HL-60/S4 treated with phorbol 12-myristate 13-acetate at 8.2 ng/mL for 4 days and 3 days (cell line): ENCODE measurements around the gene TMEM183A.

Experiments used
- in situ Hi-C: fragments of 300-500 bp; cut with MboI; formaldehyde crosslinking; loops from 2 replicates; pipeline ENCODE4 v1.15.0; 2022; ENCODE audit warnings: low sequenced_read_pairs

Gene TMEM183A

GRCh38 chr1:203006948-203007871 lies at the start of gene TMEM183A:
Gene TMEM183A (plus strand): TSS chr1:203007374. CDS start chr1:203007466, 92 bp downstream.
- in situ Hi-C loops: no loop called here

DNA sequence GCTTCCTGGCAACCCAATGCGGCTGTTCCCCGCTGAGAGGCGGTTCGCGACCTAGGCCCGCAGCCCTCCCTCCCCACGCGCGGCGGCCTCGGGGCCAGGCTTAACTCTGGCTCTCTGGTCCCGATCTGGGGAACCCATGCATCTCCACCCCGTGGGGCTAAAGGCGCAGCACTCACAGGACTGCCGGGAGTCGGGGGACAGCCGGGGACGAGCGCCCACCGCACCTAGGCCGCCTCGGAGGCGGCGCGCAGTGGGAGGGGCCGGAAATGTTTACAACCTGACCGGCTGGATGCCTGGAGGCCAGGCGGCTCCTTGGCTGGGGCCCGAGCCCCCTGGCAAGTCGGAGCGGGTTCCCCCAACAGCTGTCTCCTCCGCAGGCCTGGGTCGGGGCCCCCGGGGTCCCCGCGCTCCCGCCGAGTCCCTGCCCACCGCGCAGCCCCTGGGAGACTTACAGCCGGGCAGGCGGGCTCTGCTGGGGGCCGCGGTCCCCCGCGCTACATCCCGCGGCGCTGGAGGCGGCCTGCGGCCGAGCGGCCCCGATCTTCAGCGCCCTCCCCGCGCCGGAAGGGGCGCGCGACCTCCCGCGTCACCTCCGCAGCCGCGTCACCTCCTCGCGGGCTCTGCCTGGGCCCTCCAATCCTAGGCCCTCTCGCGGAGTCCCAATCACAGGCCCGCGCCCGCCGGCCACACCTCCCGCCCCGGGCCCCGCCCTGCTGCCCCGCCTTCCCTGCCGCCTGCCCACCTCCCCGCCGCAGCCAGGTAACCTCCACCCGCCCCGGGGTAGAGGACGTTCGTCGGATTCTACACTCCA lies 49.2 kb upstream of the TMEM183A start, which contains the start of gene ADIPOR1:
ADIPOR1 (minus strand) TSS at position 580 of the 811 bp plus-strand sequence. CDS start 7,242 bp downstream, outside the sequence.
- in situ Hi-C loops: no loop called here

GRCh38 chr1:202958544-202959275 lies 48.5 kb upstream of the TMEM183A start:
- in situ Hi-C loops: no loop called here

- in situ Hi-C loops: no loop called here
These were observed 47.9 kb upstream of the TMEM183A start for GRCh38 chr1:202959276-202959620.

DNA sequence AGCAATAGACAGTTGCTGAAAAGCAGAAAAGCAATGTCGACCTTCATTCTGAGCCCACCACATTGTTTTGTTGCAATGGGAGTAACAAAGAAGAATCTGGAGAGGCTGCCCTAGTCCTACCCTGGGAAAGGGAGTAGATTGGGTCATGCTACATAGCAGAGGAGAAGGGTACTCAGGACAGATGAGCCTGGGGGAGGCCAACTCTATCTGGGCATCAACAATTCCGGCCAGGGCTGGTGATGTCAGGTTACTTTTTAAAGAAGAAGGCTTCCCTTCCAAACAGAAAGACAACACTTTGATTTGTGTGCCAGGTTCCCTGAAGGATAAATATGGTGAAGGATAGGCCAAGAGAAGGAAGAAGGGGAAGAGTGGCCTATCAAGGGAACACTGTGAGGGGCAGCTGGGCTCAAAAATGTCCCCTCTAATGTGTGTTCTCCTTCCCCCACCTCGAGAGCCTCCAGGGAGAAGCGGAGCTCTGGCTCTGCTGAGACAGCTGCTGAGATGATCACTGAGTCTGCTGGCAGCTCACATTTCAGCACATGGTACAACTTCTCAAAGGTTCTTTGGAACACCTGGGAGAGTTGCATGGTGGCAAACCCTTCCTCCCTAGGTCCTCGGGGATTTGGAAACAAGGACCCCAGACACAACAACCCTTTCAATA lies 45.8 kb upstream of the TMEM183A start:
- in situ Hi-C loops: no loop called here

DNA sequence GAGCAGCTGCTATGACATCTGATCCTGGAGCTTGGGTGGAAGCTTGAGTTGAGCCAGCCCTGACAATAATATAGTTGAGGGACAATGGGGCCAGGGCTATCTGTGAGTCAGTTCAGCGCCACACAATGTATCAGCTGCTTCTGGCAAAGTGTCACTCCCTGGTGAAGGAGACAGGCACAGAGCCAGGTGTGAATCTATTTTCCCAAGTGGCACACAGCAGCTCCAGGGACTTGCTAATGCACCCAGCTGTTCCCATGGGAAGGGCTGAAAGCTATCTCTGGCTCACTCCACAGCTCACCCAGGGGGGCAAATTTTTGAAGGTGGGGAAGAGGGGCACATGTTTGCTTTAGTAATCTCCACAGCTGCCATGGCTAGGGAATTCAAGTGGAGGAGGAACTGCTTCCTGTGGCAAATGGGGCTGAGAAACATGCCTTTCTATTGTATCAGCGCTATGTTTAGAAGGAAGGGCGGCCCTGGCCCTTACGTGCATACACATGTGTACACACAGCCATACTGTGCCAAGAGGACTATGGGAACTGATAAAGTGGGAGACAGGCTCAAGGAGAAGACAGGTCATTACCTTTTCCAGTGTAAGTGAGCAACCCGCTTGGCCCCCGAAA lies 42.3 kb upstream of the TMEM183A start:
- in situ Hi-C loops: no loop called here

GRCh38 chr1:202965422-202965821 lies 41.8 kb upstream of the TMEM183A start:
- in situ Hi-C loops: no loop called here

DNA sequence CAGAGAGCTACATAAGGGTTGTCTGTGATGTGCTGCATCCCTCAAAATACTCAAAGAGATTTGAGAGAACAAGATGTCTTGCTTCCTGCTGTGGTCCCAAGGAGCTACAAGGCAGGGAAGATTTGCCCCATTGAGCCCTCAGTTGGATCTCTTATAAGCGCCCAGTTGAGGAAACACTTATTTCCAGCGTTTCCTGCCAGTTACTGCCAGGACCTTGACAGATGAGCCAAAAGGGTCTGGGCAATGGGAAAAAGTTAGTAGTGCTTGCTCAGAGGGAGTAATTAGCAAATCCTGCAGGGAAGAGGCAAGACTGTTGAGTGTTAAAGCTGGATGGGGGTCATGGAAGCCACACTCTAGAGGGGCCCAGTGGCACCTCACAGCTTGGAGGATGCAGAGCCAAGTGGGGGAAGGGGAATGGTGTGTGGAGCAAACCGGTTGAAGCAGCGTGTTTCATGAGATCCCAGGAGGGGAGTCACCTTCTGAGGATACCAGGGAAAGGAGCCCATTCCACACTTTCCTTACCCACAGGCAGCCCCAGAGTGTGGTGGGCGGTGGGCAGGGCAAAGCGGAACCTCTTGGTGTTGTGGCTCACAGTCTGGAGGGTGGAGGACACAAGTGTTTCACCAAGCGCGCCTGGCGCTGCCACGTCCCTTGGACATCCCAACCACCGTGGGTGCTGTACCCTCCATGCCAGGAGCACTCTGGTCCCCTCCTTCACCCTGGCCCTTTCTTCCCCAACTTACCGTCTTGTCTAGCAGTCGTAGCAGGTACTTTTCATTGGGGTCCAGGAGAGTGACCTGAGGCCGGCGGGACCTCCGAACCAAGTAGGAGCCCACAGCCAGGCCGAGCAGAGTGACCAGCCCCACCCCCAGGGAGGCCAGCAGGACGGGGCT lies 40.9 kb upstream of the TMEM183A start:
- in situ Hi-C loops: no loop called here

- in situ Hi-C loops: no loop called here
These were observed 39.4 kb upstream of the TMEM183A start for GRCh38 chr1:202967684-202968281.

- in situ Hi-C loops: no loop called here
These were observed 38.8 kb upstream of the TMEM183A start for GRCh38 chr1:202968351-202968750.

- in situ Hi-C loops: no loop called here
These were observed 38.3 kb upstream of the TMEM183A start for GRCh38 chr1:202968895-202969295.

DNA sequence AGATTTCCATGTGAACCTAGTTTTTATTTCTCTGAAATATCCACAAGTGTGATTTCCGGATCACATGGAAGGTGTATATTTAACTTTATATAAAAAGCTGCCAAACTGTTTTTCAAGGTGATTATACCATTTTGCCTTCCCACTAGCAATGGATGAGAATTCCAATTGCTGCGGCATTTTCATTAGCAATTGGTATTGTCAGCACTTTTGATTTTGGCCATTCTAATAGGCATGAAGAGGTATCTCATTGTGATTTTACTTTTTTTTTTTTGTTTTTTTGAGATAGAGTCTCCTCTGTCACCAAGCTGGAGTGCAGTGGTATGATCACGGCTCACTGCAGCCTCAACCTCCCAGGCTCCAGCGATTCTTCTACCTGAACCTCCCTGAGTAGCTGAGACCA lies 35.1 kb upstream of the TMEM183A start:
- in situ Hi-C loops: no loop called here

DNA sequence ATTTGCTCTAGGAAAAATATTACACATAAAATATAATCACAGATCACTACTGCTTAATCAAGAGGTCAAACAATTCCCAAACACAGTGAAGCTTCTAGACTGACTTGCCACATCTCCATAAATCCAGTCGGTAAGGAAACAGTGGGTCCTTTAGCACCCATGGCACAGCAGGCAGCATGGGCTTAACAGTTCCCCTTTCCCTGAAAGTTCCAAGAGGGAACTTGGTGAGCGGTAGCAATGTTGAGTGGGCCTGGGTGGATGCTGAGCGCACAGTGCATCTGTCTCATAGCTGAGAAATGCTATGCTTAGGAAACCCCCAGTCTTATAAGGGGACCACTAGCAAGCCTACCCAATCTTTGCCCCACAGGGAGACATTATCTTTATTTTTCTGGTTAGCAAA lies 32.3 kb upstream of the TMEM183A start:
- in situ Hi-C loops: loop anchor here (25.0 kb wide), 1 partner anchor 213 kb away; no protein-coding TSS in a partner anchor

DNA sequence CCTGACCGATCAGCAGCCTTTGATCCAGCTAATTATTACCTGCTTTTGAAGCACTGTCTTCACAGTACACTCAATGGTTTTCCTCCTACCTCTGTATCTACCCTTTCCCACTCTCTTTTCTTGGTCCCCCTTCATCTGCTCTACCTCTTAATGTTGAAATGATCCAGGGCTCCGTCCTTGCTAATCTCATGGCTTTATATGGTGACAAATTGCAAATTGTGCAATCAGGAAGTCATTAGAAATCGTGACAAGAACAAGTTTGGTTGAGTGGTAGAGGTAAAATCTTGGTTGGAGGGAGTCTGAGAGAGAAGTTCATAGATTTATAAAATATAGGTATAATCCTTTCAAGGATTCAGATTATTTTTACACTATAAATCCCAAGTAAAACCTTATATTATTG lies 30.5 kb upstream of the TMEM183A start:
- in situ Hi-C loops: loop anchor here (25.0 kb wide), 1 partner anchor 214 kb away; no protein-coding TSS in a partner anchor

- in situ Hi-C loops: loop anchor here (25.0 kb wide), 1 partner anchor 217 kb away; no protein-coding TSS in a partner anchor
These were observed 27.7 kb upstream of the TMEM183A start for GRCh38 chr1:202979459-202979858.

DNA sequence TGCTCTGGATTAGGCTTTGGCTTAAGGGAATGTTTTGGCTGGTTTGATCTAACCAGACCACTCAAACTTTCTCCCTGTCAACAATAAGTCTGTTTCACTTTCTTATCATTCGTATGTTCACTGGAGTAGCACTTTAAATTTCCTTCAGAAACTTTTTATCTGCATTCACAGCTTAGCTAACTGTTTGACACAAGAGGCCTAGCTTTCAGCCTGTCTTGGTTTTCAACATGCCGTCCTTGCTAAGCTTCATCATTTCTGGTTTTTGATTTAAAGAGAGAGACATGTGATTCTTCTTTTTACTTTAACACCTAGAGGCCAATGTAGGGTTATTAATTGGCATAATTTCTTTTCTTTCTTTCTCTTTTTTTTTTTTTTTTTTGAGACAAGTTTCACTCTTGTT lies 25.2 kb upstream of the TMEM183A start:
- in situ Hi-C loops: loop anchor here (25.0 kb wide), 1 partner anchor 220 kb away; no protein-coding TSS in a partner anchor

- in situ Hi-C loops: loop anchor here (25.0 kb wide), 1 partner anchor 221 kb away; no protein-coding TSS in a partner anchor
These were observed 24.3 kb upstream of the TMEM183A start for GRCh38 chr1:202982715-202983430.

- in situ Hi-C loops: loop anchor here (25.0 kb wide), 1 partner anchor 224 kb away; no protein-coding TSS in a partner anchor
These were observed 21.1 kb upstream of the TMEM183A start for GRCh38 chr1:202986120-202986519.
